ENCODE measurements around the gene RAB39A.

RAB39A gene

GRCh38 chr11:108008656-108009496, 80.6 kb downstream of the RAB39A start, which contains the start of gene CUL5:
CUL5 (plus strand) TSS chr11:108008898; CDS start chr11:108009349, 451 bp downstream.
- peak; percentile 93 for DNase-seq (ENCODE audit: low spot score)
- Histone ChIP-seq H3K4me3 (peak within 1 kb of the TSS; percentile 88), H3K27ac (peak within 1 kb of the TSS; percentile 96 to 98)
- peak; percentile 82 for TF ChIP-seq CTCF (IDR thresholded peaks at IDR 0.05)

GRCh38 chr11:108009497-108010370, 81.5 kb downstream of the RAB39A start:
- H3K4me3 ChIP-seq = peak overlapping the region; percentile 88
- peak overlapping the region; percentile 96 to 98 for H3K27ac ChIP-seq
- no peak for DNase-seq (ENCODE audit: low spot score)
- no peak for TF ChIP-seq CTCF (IDR thresholded peaks at IDR 0.05)

- DNase-seq (ENCODE audit: low spot score) = no peak
- H3K27ac ChIP-seq = no peak overlapping the region
- H3K4me3 ChIP-seq = no peak overlapping the region
- no peak for TF ChIP-seq CTCF (IDR thresholded peaks at IDR 0.05)
Observed at GRCh38 chr11:108012139-108012725, 84.0 kb downstream of the RAB39A start.
